ENCODE data around the gene RSPH9. TPM values are rescaled to one million over a fixed set of nuclear protein-coding genes. Genes with fewer than 3 reads are reported as not detected.
"Not testable (repeated sequence)": the region's sequence is repeated elsewhere in the genome, so short reads cannot be mapped to it uniquely, and the experiment has no call there.

RSPH9 gene
- total and polyA plus RNA-seq, 2 donors (not counting 3 experiments of a cell fraction or from before 2014, with no cell fraction given): 0.18 to 0.27 TPM

DNA sequence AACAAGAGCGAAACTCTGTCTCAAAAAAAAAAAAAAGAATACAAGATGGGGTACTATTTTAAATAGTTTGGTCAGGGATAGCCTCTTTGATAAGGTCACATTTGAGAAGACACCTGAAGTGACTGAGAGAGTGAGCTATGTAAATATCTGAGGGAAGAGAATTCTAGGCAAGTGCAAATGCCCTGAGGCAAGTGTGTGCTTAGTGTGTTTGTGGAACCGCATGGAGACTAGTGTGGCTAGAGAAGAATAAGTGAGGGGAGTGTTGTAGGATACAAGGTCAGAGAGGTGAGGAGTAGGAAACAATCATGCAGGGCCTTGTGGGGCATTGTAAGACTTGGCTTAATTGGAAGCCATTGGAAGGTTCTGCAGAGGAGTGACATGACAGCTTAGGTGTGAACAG lies 3.4 kb downstream of the RSPH9 start:
- DNase-seq (ENCODE audit: low read depth, low spot score): no peak
- Histone ChIP-seq H3K36me3 (ENCODE audit: control insufficient read depth in 2 of 2, extremely low read depth in 1 of 2, insufficient read depth in 2 of 2, low read length in 2 of 2) (no peaks in the 10 kb centered on the region), H3K27me3 (ENCODE audit: control insufficient read depth in 2 of 2, insufficient read depth in 2 of 2, low read length in 2 of 2) (no peaks in the 10 kb centered on the region), H3K9me3 (replicated peaks; ENCODE audit: control insufficient read depth, insufficient read depth, low read length) (no peaks in the 10 kb centered on the region), H3K9me1 (replicated peaks; ENCODE audit: control insufficient read depth, extremely low read depth, insufficient read depth, low read length) (no peaks in the 10 kb centered on the region), H3K27ac (ENCODE audit: insufficient read depth, low read depth, low read length) (no peak overlapping the region), H3K4me3 (replicated peaks in 1 of 3; ENCODE audit: insufficient read depth in 1 of 3, low read depth in 1 of 3, low read length in 3 of 3) (no peak overlapping the region), H3K4me1 (ENCODE audit: control insufficient read depth, extremely low read depth, insufficient read depth, low read length) (peaks cover 4% of the 10 kb centered on the region), H3K4me2 (ENCODE audit: insufficient read depth, low read length) (no peak overlapping the region), H2AFZ (ENCODE audit: low read depth, low read length) (no peak overlapping the region), H3K9ac (replicated peaks; ENCODE audit: extremely low read depth, insufficient read depth, low read length) (no peak overlapping the region), H3K79me2 (ENCODE audit: control insufficient read depth, insufficient read depth, low read length) (no peaks in the 10 kb centered on the region), H4K20me1 (replicated peaks; ENCODE audit: control insufficient read depth, extremely low read depth, insufficient read depth, low read length) (no peaks in the 10 kb centered on the region)
- FAIRE-seq: no peak
- POLR2A ChIA-PET: no interaction called here
- CTCF ChIA-PET: interaction anchor here (1.4 kb wide), 2 partner anchors 13 to 19 kb away, joined by 4 read pairs; partner anchors contain the start of gene MAD2L1BP
- intact Hi-C loops (cut with micrococcal nuclease): no loop called here
- dilution Hi-C loops (cut with MboI; ENCODE audit: extremely low pct_ligation_motif_present, low sequenced_read_pairs): no loop called here
- TF ChIP-seq JUN (IDR thresholded peaks at IDR 0.05; ENCODE audit: borderline replicate concordance, insufficient read depth, insufficient read length, low read depth): no peak
- TF ChIP-seq GATA2 (IDR thresholded peaks at IDR 0.05; ENCODE audit: insufficient read depth, insufficient read length, low read depth, low read length): no peak
- TF ChIP-seq FOS (IDR thresholded peaks at IDR 0.05; ENCODE audit: borderline replicate concordance, insufficient read depth, low read length): no peak
- TF ChIP-seq EZH2 (IDR thresholded peaks at IDR 0.05; ENCODE audit: borderline replicate concordance, low read depth, low read length, severe bottlenecking): no peak
- no peak for TF ChIP-seq POLR2A (IDR thresholded peaks at IDR 0.05; ENCODE audit: low read depth, low read length)
- no peak for TF ChIP-seq POLR2AphosphoS5 (IDR thresholded peaks at IDR 0.05; ENCODE audit: insufficient read depth, low read depth, low read length)
- TF ChIP-seq, protein P1, sequence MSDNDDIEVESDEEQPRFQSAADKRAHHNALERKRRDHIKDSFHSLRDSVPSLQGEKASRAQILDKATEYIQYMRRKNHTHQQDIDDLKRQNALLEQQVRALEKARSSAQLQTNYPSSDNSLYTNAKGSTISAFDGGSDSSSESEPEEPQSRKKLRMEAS (IDR thresholded peaks at IDR 0.05; ENCODE audit: insufficient read depth, insufficient read length): no peak
- TF ChIP-seq, protein P2, sequence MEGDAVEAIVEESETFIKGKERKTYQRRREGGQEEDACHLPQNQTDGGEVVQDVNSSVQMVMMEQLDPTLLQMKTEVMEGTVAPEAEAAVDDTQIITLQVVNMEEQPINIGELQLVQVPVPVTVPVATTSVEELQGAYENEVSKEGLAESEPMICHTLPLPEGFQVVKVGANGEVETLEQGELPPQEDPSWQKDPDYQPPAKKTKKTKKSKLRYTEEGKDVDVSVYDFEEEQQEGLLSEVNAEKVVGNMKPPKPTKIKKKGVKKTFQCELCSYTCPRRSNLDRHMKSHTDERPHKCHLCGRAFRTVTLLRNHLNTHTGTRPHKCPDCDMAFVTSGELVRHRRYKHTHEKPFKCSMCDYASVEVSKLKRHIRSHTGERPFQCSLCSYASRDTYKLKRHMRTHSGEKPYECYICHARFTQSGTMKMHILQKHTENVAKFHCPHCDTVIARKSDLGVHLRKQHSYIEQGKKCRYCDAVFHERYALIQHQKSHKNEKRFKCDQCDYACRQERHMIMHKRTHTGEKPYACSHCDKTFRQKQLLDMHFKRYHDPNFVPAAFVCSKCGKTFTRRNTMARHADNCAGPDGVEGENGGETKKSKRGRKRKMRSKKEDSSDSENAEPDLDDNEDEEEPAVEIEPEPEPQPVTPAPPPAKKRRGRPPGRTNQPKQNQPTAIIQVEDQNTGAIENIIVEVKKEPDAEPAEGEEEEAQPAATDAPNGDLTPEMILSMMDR (IDR thresholded peaks at IDR 0.05; ENCODE audit: extremely low read depth in 1 of 2, insufficient read depth in 1 of 2, low read depth in 1 of 2, low read length in 2 of 2): no peak
- no peak for TF ChIP-seq MYC (IDR thresholded peaks at IDR 0.05; ENCODE audit: low read depth, low read length)
- BruUV-seq (replicated peaks): no TSS peak

DNA sequence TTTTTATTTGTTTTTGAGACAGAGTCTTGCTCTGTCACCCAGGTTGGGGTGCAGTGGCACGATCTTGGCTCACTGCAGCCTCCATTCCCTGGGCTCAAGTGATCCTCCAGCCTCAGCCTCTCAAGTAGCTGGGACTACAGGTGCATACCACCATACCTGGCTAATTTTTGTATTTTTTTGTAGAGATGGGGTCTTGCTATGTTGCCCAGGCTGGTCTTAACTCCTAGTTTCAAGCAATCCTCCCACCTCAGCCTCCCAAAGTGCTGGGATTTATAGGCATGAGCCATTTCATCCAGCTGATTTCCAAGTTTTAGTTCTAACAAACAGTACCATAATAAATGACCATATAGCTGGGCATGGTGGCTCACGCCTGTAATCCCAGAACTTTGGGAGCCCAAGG lies 8.0 kb downstream of the RSPH9 start:
- H3K4me1 ChIP-seq (ENCODE audit: control insufficient read depth, extremely low read depth, insufficient read depth, low read length); dilution Hi-C loops (cut with MboI; ENCODE audit: extremely low pct_ligation_motif_present, low sequenced_read_pairs); H3K9ac ChIP-seq (replicated peaks; ENCODE audit: extremely low read depth, insufficient read depth, low read length); H3K4me2 ChIP-seq (ENCODE audit: insufficient read depth, low read length); DNase-seq (ENCODE audit: low read depth, low spot score); H2AFZ ChIP-seq (ENCODE audit: low read depth, low read length); POLR2A ChIA-PET; intact Hi-C loops (cut with micrococcal nuclease); BruUV-seq (replicated peaks); H4K20me1 ChIP-seq (replicated peaks; ENCODE audit: control insufficient read depth, extremely low read depth, insufficient read depth, low read length); H3K27me3 ChIP-seq (ENCODE audit: control insufficient read depth in 2 of 2, insufficient read depth in 2 of 2, low read length in 2 of 2); H3K36me3 ChIP-seq (ENCODE audit: control insufficient read depth in 2 of 2, extremely low read depth in 1 of 2, insufficient read depth in 2 of 2, low read length in 2 of 2); H3K9me1 ChIP-seq (replicated peaks; ENCODE audit: control insufficient read depth, extremely low read depth, insufficient read depth, low read length); H3K79me2 ChIP-seq (ENCODE audit: control insufficient read depth, insufficient read depth, low read length); FAIRE-seq; H3K9me3 ChIP-seq (replicated peaks; ENCODE audit: control insufficient read depth, insufficient read depth, low read length); H3K27ac ChIP-seq (ENCODE audit: insufficient read depth, low read depth, low read length); H3K4me3 ChIP-seq (replicated peaks in 1 of 3; ENCODE audit: insufficient read depth in 1 of 3, low read depth in 1 of 3, low read length in 3 of 3): not testable (repeated sequence)
- CTCF ChIA-PET: interaction anchor here (1.1 kb wide), 2 partner anchors 9 to 426 kb away, joined by 4 to 5 read pairs; partner anchors contain the start of gene RSPH9

Measured in endothelial cell of umbilical vein (primary cell).